Esophagus squamous epithelium (tissue), 5 donors: ENCODE measurements around the gene CLPSL1. TPM values are rescaled to one million over a fixed set of nuclear protein-coding genes. Genes with fewer than 3 reads are reported as not detected.

Experiments used
- DNase-seq: peaks from one replicate; lab custom pipeline; 2025; lab: John Stamatoyannopoulos, UW
- H3K27ac ChIP-seq, 4 donors: fragments of 200-600 bp; sonication (generic); one replicate each; pipeline ENCODE4 v1.5.1; 2016 to 2019; ENCODE audit warnings: mild to moderate bottlenecking in 1 of 4
- H3K27me3 ChIP-seq, 4 donors: fragments of 200-600 bp; sonication (generic); 1 replicate in 3 of 4; 2 replicates in 1 of 4; pipeline versions ENCODE4 v1.5.1 to v1.6.0; 2017 to 2021; ENCODE audit warnings: antibody characterized with exemption in 1 of 4
- H3K36me3 ChIP-seq, 3 donors: fragments of 200-600 bp; sonication (generic); one replicate each; pipeline ENCODE4 v1.5.1; 2016 to 2019
- H3K4me1 ChIP-seq, 3 donors: fragments of 200-600 bp; sonication (generic); one replicate each; pipeline ENCODE4 v1.5.1; 2017 to 2019
- H3K4me3 ChIP-seq, 4 donors: fragments of 200-600 bp; sonication (generic); 1 replicate in 3 of 4; 2 replicates in 1 of 4; pipeline ENCODE4 v1.5.1; 2016 to 2019; ENCODE audit warnings: mild to moderate bottlenecking in 2 of 4, moderate library complexity in 1 of 4
- H3K9me3 ChIP-seq, 3 donors: fragments of 200-600 bp; sonication (generic); one replicate each; pipeline ENCODE4 v1.5.1; 2016 to 2019
- CTCF ChIP-seq, 6 experiments: fragments of 450-650 bp in 4 of 6; fragments of 200-600 bp in 2 of 6; sonication (generic) in 2 of 6; IDR thresholded peaks; one replicate each; pipeline ENCODE4 v1.5.1; 2016 to 2019; ENCODE audit warnings: antibody characterized with exemption in 6 of 6, mild to moderate bottlenecking in 4 of 6, moderate library complexity in 4 of 6
- POLR2A ChIP-seq, 4 donors: fragments of 450-650 bp; IDR thresholded peaks; one replicate each; pipeline ENCODE4 v1.6.1; 2017; ENCODE audit warnings: antibody characterized with exemption in 4 of 4, mild to moderate bottlenecking in 4 of 4, moderate library complexity in 3 of 4
- WGBS, 2 donors: methylation state at CpG; one replicate each; pipeline ENCODE4 v1.1.5; 2018; 5-methylcytosine and 5-hydroxymethylcytosine counted together
- intact Hi-C: fragments of 100-400 bp; cut with DNase I; formaldehyde crosslinking; loops from one replicate; pipeline ENCODE4 v1.15.0; 2022
- total RNA-seq, 4 donors: library from RNA; depleted of rRNA; stranded (reverse); fragments of >200 nt; gene quantifications; one replicate each; pipeline ENCODE4 v1.1.0, GENCODE V29; 2016
- donor health status: DM: yes; HTN: yes; CAD: no.

The CLPSL1 gene
- total RNA-seq, 4 donors from 2014 or later = not detected

- no peak overlapping the region for H3K27ac ChIP-seq
- no peak for DNase-seq
- 76 to 82% methylated on average over 5 of the region's 5 CpGs for WGBS, 2 donors
- H3K4me3 ChIP-seq = no peak overlapping the region
- intact Hi-C loops = loop anchor here (5.0 kb wide), 2 partner anchors 158 to 218 kb away; no protein-coding TSS in a partner anchor
- H3K27me3 ChIP-seq = no peaks in the 10 kb centered on the region
- no peaks in the 10 kb centered on the region for H3K36me3 ChIP-seq
- peaks cover 15 to 29% (median 18%) of the 10 kb centered on the region in 3 donors for H3K4me1 ChIP-seq
- H3K9me3 ChIP-seq = no peaks in the 10 kb centered on the region
- TF ChIP-seq CTCF (IDR thresholded peaks at IDR 0.05) = no peak
- TF ChIP-seq POLR2A (IDR thresholded peaks at IDR 0.05) = no peak
Observed at GRCh38 chr6:35739645-35740524, 40.9 kb upstream of the CLPSL1 start.

GRCh38 chr6:35742842-35743241, 38.0 kb upstream of the CLPSL1 start:
- H3K27me3 ChIP-seq = no peaks in the 10 kb centered on the region
- intact Hi-C loops = no loop called here
- no peak overlapping the region for H3K27ac ChIP-seq
- H3K4me1 ChIP-seq = no peaks in the 10 kb centered on the region
- WGBS, 2 donors = 51 to 54% methylated on average over 8 of the region's 8 CpGs
- no peaks in the 10 kb centered on the region for H3K36me3 ChIP-seq
- H3K4me3 ChIP-seq = no peak overlapping the region
- no peak for DNase-seq
- H3K9me3 ChIP-seq = no peaks in the 10 kb centered on the region
- TF ChIP-seq POLR2A (IDR thresholded peaks at IDR 0.05) = no peak
- TF ChIP-seq CTCF (IDR thresholded peaks at IDR 0.05) = no peak

- no peak for DNase-seq
- intact Hi-C loops = no loop called here
- no peak overlapping the region for H3K27ac ChIP-seq
- H3K9me3 ChIP-seq = no peaks in the 10 kb centered on the region
- no peaks in the 10 kb centered on the region for H3K36me3 ChIP-seq
- H3K27me3 ChIP-seq = no peaks in the 10 kb centered on the region
- H3K4me1 ChIP-seq = no peaks in the 10 kb centered on the region
- H3K4me3 ChIP-seq = no peak overlapping the region
- no peak for TF ChIP-seq POLR2A (IDR thresholded peaks at IDR 0.05)
- 68 to 98% methylated on average over 7 of the region's 7 CpGs for WGBS, 2 donors
Observed at GRCh38 chr6:35745509-35745908, 35.3 kb upstream of the CLPSL1 start.

GRCh38 chr6:35746516-35746915, 34.3 kb upstream of the CLPSL1 start:
- TF ChIP-seq POLR2A (IDR thresholded peaks at IDR 0.05) (no peak), CTCF (IDR thresholded peaks at IDR 0.05) (no peak)
- 89 to 90% methylated on average over 3 of the region's 3 CpGs for WGBS, 2 donors
- no peak overlapping the region for H3K27ac ChIP-seq
- no peaks in the 10 kb centered on the region for H3K9me3 ChIP-seq
- no peaks in the 10 kb centered on the region for H3K4me1 ChIP-seq
- H3K4me3 ChIP-seq = no peak overlapping the region
- no peaks in the 10 kb centered on the region for H3K27me3 ChIP-seq
- no peak for DNase-seq
- H3K36me3 ChIP-seq = no peaks in the 10 kb centered on the region
- intact Hi-C loops = no loop called here

GRCh38 chr6:35747877-35748276, 32.9 kb upstream of the CLPSL1 start:
- Histone ChIP-seq H3K27ac (no peak overlapping the region), H3K36me3 (no peaks in the 10 kb centered on the region), H3K4me3 (no peak overlapping the region), H3K4me1 (no peaks in the 10 kb centered on the region), H3K9me3 (no peaks in the 10 kb centered on the region), H3K27me3 (no peaks in the 10 kb centered on the region)
- DNase-seq = no peak
- TF ChIP-seq CTCF (IDR thresholded peaks at IDR 0.05) (no peak), POLR2A (IDR thresholded peaks at IDR 0.05) (no peak)
- intact Hi-C loops = no loop called here
- 92% methylated on average over 1 of the region's 1 CpG for WGBS, 2 donors
